Hepatocyte (in vitro differentiated cells): Measurements from ENCODE around the gene ARID3A. TPM values are rescaled to one million over a fixed set of nuclear protein-coding genes. Genes with fewer than 3 reads are reported as not detected.

Experiments used
- DNase-seq: peaks from one replicate; pipeline ENCODE4 v3.0.0-alpha.2; 2016; ENCODE audit warnings: low spot score
- H2AFZ ChIP-seq: fragments of 200-600 bp; sonication (generic); 2 replicates; pipeline ENCODE4 v1.6.0; 2016; ENCODE audit warnings: antibody characterized with exemption, mild to moderate bottlenecking
- H3K27ac ChIP-seq: fragments of 200-600 bp; sonication (generic); 2 replicates; pipeline ENCODE4 v1.5.1; 2016; ENCODE audit warnings: mild to moderate bottlenecking
- H3K27me3 ChIP-seq: fragments of 200-600 bp; sonication (generic); 2 replicates; pipeline ENCODE4 v1.6.1; 2016
- H3K36me3 ChIP-seq: fragments of 200-600 bp; sonication (generic); replicated peaks from 2 replicates; pipeline ENCODE4 v1.5.1; 2016; ENCODE audit warnings: low read depth; ENCODE audit not compliant: insufficient read depth
- H3K4me1 ChIP-seq: fragments of 200-600 bp; sonication (generic); 2 replicates; pipeline ENCODE4 v1.5.1; 2016; ENCODE audit warnings: mild to moderate bottlenecking, moderate library complexity; ENCODE audit not compliant: insufficient read depth
- H3K4me2 ChIP-seq: fragments of 200-600 bp; sonication (generic); 2 replicates; pipeline ENCODE4 v1.6.0; 2016
- H3K4me3 ChIP-seq: fragments of 200-600 bp; sonication (generic); 2 replicates; pipeline ENCODE4 v1.5.1; 2016; ENCODE audit warnings: mild to moderate bottlenecking
- H3K79me2 ChIP-seq: fragments of 200-600 bp; sonication (generic); 2 replicates; pipeline ENCODE4 v1.6.0; 2017; ENCODE audit warnings: mild to moderate bottlenecking
- H3K9me2 ChIP-seq: fragments of 200-600 bp; sonication (generic); replicated peaks from 2 replicates; pipeline ENCODE4 v1.6.0; 2017; ENCODE audit warnings: mild to moderate bottlenecking; ENCODE audit not compliant: insufficient read depth
- H3K9me3 ChIP-seq: fragments of 200-600 bp; sonication (generic); 2 replicates; pipeline ENCODE4 v1.5.1; 2016; ENCODE audit warnings: low read depth, mild to moderate bottlenecking
- H4K20me1 ChIP-seq: fragments of 200-600 bp; sonication (generic); 2 replicates; pipeline ENCODE4 v1.6.0; 2016; ENCODE audit warnings: mild to moderate bottlenecking; ENCODE audit not compliant: insufficient read depth, poor library complexity, severe bottlenecking
- EZH2 ChIP-seq: fragments of 200-600 bp; sonication (generic); IDR thresholded peaks from 2 replicates; pipeline ENCODE4 v1.6.1; 2016; ENCODE audit warnings: antibody characterized with exemption, mild to moderate bottlenecking, borderline replicate concordance
- EZH2phosphoT487 ChIP-seq: fragments of 200-600 bp; sonication (generic); IDR thresholded peaks from one replicate; pipeline ENCODE4 v1.6.1; 2018; ENCODE audit warnings: antibody characterized with exemption, mild to moderate bottlenecking, low read depth, moderate library complexity; ENCODE audit not compliant: unreplicated experiment, severe bottlenecking
- WGBS: methylation state at CpG from one replicate; pipeline ENCODE4 v1.1.6; 2016; ENCODE audit warnings: low lambda C conversion rate; ENCODE audit errors: missing lambda C conversion rate; 5-methylcytosine and 5-hydroxymethylcytosine counted together
- polyA plus RNA-seq: library from polyadenylated mRNA; unstranded; fragments of >200 nt; fragmentation: Nextera tagmentation; extraction: Ambion mirVana; gene quantifications from 2 replicates; pipeline ENCODE4 v1.2.1, GENCODE V29; 2016
- total RNA-seq: library from RNA; depleted of rRNA; stranded (reverse); fragments of >200 nt; gene quantifications from 2 replicates; pipeline ENCODE4 v1.2.3, GENCODE V29; 2014
- TF ChIP-seq, protein P1 (sequence below): fragments of 200-600 bp; sonication (generic); IDR thresholded peaks from 2 replicates; pipeline ENCODE4 v1.5.1; 2016; ENCODE audit warnings: antibody characterized with exemption, mild to moderate bottlenecking; ENCODE audit not compliant: poor library complexity

Gene ARID3A
- total and polyA plus RNA-seq, 2 experiments from 2014 or later: 122 to 180 TPM

DNA sequence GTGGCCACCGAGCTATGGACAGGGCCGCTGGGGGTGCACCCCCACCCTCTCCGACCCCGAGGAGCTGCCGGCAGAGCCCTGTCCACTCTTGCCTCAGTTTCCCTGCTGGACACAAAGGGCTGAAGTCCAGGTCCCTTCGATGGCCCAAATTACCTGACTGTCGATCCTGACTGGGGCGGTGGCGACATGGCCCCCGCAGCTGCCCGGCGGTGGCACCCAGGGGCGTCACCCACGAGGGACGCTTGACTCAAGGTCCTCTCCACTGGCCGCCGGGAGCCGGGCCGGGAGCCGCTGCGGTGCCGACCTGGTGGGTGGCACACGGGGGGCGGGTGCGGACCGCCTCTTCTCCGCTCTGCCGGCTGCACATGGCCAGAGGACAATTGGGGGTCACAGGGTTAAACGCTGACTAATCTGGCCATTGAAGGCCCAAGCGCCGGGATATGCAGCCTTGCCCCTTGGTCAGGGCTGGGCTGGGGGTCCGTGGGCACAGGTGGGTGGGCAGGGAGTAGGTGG is 16.4 kb downstream of the ARID3A start:
- no peak overlapping the region for H3K4me2 ChIP-seq
- H4K20me1 ChIP-seq: peaks cover 81% of the 10 kb centered on the region
- no peak for DNase-seq
- H3K9me2 ChIP-seq: no peaks in the 10 kb centered on the region
- WGBS: 95% methylated on average over 29 of the region's 32 CpGs
- no peak overlapping the region for H3K4me3 ChIP-seq
- H3K36me3 ChIP-seq: no peaks in the 10 kb centered on the region
- no peaks in the 10 kb centered on the region for H3K27me3 ChIP-seq
- peaks cover 38% of the 10 kb centered on the region for H3K4me1 ChIP-seq
- no peak overlapping the region for H2AFZ ChIP-seq
- TF ChIP-seq EZH2phosphoT487 (no peak), EZH2 (no peak)
- TF ChIP-seq, protein P1, sequence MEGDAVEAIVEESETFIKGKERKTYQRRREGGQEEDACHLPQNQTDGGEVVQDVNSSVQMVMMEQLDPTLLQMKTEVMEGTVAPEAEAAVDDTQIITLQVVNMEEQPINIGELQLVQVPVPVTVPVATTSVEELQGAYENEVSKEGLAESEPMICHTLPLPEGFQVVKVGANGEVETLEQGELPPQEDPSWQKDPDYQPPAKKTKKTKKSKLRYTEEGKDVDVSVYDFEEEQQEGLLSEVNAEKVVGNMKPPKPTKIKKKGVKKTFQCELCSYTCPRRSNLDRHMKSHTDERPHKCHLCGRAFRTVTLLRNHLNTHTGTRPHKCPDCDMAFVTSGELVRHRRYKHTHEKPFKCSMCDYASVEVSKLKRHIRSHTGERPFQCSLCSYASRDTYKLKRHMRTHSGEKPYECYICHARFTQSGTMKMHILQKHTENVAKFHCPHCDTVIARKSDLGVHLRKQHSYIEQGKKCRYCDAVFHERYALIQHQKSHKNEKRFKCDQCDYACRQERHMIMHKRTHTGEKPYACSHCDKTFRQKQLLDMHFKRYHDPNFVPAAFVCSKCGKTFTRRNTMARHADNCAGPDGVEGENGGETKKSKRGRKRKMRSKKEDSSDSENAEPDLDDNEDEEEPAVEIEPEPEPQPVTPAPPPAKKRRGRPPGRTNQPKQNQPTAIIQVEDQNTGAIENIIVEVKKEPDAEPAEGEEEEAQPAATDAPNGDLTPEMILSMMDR: no peak
- H3K27ac ChIP-seq: no peak overlapping the region
- no peaks in the 10 kb centered on the region for H3K9me3 ChIP-seq
- H3K79me2 ChIP-seq: peaks cover 99% of the 10 kb centered on the region

DNA sequence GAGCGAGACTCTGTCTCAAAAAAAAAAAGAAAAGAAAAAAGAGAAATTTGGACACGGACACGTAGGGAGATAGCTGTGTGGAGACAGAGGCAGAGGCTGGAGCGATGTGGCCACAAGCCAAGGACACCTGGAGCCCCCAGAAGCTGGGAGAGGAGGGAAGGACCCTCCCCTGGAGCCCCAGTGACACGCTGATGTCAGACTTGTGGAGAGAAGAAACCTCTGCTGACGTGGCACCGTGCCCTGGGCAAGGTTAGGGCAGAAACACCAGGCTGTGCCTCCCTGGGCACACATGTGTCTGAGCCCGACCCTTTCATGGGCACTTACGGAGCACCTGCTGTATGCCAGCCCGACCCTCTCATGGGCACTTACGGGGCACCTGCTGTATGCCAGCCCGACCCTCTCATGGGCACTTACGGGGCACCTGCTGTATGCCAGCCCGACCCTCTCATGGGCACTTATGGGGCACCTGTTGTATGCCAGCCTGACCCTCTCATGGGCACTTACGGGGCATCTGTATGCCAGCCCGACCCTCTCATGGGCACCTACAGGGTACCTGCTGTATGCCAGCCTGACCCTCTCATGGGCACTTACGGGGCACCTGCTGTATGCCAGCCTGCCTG is 17.8 kb downstream of the ARID3A start:
- Histone ChIP-seq H3K36me3 (no peaks in the 10 kb centered on the region), H3K9me2 (no peaks in the 10 kb centered on the region), H3K9me3 (no peaks in the 10 kb centered on the region), H3K4me1 (peaks cover 37% of the 10 kb centered on the region), H2AFZ (no peak overlapping the region), H3K4me2 (peak overlapping the region; percentile 56), H3K27me3 (no peaks in the 10 kb centered on the region), H3K4me3 (no peak overlapping the region), H3K79me2 (peaks cover 100% of the 10 kb centered on the region), H3K27ac (peak overlapping the region; percentile 86), H4K20me1 (peaks cover 77% of the 10 kb centered on the region)
- TF ChIP-seq EZH2 (no peak), EZH2phosphoT487 (no peak)
- TF ChIP-seq, protein P1: no peak
- DNase-seq: no peak
- 96% methylated on average over 16 of the region's 17 CpGs for WGBS

DNA sequence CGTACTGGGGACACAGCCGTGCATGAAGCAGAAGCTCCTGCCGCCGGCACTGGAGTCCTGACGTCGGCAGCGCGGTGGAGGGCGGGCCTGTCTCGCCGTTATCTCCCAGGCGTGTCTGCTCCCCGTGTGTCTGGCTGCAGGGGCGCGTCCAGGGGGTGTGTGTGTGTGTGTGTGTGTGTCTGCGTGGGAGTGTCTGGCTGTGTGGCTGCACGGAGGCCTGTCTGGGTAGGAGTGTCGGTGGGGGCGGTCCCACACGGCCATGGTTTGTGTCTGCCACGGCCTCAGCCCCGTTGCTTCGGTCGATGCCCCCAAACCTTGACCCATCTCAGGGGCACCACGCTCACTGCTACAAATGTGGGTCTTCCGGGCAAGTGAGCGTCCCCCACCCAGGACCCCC is 18.3 kb downstream of the ARID3A start:
- no peak for TF ChIP-seq EZH2
- TF ChIP-seq EZH2phosphoT487: no peak
- no peaks in the 10 kb centered on the region for H3K9me2 ChIP-seq
- WGBS: 59% methylated on average over 26 of the region's 27 CpGs
- no peaks in the 10 kb centered on the region for H3K36me3 ChIP-seq
- H3K9me3 ChIP-seq: no peaks in the 10 kb centered on the region
- no peaks in the 10 kb centered on the region for H3K27me3 ChIP-seq
- peak; percentile 85 for DNase-seq
- peaks cover 37% of the 10 kb centered on the region for H3K4me1 ChIP-seq
- H3K4me2 ChIP-seq: peak overlapping the region; percentile 57
- peaks cover 73% of the 10 kb centered on the region for H4K20me1 ChIP-seq
- peak overlapping the region; percentile 86 for H3K27ac ChIP-seq
- peaks cover 100% of the 10 kb centered on the region for H3K79me2 ChIP-seq
- no peak overlapping the region for H2AFZ ChIP-seq
- H3K4me3 ChIP-seq: no peak overlapping the region

DNA sequence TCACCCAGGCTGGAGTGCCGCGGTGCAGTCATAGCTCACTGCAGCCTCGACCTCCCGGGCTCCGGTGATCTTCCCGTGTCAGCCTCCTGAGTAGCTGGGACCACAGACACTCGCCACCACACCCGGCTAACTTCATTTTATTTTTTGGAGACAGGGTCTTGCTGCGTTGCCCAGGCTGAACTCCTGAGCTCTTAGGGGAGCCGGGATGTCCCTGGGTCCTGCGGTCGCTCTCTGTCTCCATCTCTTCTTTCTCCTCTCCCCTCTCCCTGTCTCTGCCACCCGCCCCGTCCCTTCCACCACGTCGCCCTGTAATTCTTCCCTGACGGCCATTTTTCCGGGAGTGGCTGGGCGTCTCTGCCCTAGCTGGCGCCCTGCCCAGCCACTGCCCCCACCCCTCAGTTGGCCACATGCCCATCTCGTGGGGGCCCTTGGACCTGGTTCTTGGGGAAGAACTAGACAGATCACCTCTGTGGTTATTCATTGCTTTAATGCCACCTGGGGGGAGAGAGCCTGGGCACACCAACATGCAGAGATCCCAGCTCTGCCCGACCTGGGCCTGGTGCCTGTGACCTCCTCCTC is 18.9 kb downstream of the ARID3A start:
- Histone ChIP-seq H4K20me1 (peaks cover 67% of the 10 kb centered on the region), H3K27ac (peak overlapping the region; percentile 86), H3K9me3 (no peaks in the 10 kb centered on the region), H3K79me2 (peaks cover 100% of the 10 kb centered on the region), H3K27me3 (no peaks in the 10 kb centered on the region), H3K9me2 (no peaks in the 10 kb centered on the region), H2AFZ (no peak overlapping the region), H3K36me3 (no peaks in the 10 kb centered on the region), H3K4me1 (peaks cover 37% of the 10 kb centered on the region), H3K4me2 (peak overlapping the region; percentile 57), H3K4me3 (no peak overlapping the region)
- TF ChIP-seq, protein P1: no peak
- TF ChIP-seq EZH2 (no peak), EZH2phosphoT487 (no peak)
- no peak for DNase-seq
- 68% methylated on average over 15 of the region's 22 CpGs for WGBS
